Measurements from ENCODE around the gene SUCLA2. TPM values are rescaled to one million over a fixed set of nuclear protein-coding genes. Genes with fewer than 3 reads are reported as not detected.

SUCLA2 gene
- total and polyA plus RNA-seq, 9 donors: 50.8 to 70.9 (median 64.4) TPM

DNA sequence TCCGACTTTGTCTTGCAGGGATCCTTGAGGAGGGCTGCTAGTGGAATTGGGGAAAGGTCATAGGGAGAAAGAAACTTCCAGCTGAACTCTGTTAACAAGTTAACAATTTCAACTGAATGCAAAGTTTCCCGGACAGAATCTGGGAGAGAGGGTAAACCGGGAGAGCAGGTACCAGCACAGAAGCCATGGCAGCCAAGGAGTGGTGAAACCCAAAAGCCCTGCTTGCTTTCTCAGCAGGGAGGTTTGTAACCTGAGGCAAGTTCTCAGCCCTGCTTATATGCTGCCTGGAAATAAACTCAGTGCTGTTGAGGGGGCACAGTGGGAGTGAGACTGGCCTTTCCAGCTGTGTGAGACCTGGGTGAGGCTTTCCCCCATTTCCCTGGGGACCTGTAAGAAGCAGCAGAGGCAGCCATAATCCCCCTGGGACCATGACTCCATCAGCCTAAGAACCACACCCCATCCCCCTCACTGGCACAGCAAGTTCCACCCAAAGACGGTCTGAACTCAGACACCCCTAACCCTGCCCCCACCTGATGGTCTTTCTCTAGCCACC is 84.0 kb downstream of the SUCLA2 start:
- no peaks in the 10 kb centered on the region for H3K4me1 ChIP-seq (ENCODE audit: control insufficient read depth, insufficient read depth, low read length)
- H3K27me3 ChIP-seq (ENCODE audit: control insufficient read depth, insufficient read depth, low read length): no peaks in the 10 kb centered on the region
- no peak overlapping the region for H3K27ac ChIP-seq (ENCODE audit: low read length)
- H3K4me3 ChIP-seq (ENCODE audit: low read length): no peak overlapping the region
- peaks cover 4% of the 10 kb centered on the region for H3K9me3 ChIP-seq (replicated peaks; ENCODE audit: control insufficient read depth, low read depth, low read length)
- 95% methylated on average over 4 of the region's 4 CpGs for WGBS (ENCODE audit: insufficient coverage)
- no peak for DNase-seq
- no peaks in the 10 kb centered on the region for H3K36me3 ChIP-seq (ENCODE audit: control insufficient read depth, insufficient read depth, low read length)

DNA sequence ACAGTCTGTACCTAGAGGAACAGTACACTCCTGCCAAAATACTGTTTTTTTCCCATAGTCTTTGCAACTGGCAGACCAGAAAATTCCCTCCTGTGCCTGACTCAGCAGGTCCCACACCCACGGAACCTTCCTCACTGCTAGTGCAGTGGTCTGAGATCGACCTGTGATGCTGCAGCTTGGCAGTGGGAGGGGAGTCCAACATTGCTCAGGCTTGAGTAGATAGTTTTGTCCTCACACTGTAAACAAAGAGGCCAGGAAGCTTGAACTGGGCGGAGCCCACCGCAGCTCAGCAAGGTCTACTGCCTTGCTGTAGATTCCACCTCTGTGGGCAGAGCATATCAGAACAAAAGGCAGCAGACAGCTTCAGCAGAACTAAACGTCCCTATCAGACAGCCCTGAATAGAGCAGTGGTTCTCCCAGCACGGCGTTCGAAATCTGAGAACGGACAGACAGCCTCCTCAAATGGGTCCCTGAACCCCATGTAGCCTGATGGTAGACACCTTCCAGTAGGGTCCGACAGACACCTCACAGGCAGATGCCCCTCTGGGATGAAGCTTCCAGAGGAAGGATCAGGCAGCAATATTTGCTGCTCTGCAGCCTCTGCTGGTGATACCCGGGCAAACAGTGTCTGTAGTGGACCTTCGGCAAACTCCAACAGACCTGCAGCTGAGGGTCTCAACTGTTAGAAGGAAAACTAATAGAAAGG is 92.7 kb downstream of the SUCLA2 start:
- no peak for DNase-seq
- H3K27me3 ChIP-seq (ENCODE audit: control insufficient read depth, insufficient read depth, low read length): no peaks in the 10 kb centered on the region
- H3K9me3 ChIP-seq (replicated peaks; ENCODE audit: control insufficient read depth, low read depth, low read length): no peaks in the 10 kb centered on the region
- H3K36me3 ChIP-seq (ENCODE audit: control insufficient read depth, insufficient read depth, low read length): no peaks in the 10 kb centered on the region
- WGBS (ENCODE audit: insufficient coverage): 93% methylated on average over 9 of the region's 12 CpGs
- H3K4me3 ChIP-seq (ENCODE audit: low read length): no peak overlapping the region
- no peak overlapping the region for H3K27ac ChIP-seq (ENCODE audit: low read length)
- no peaks in the 10 kb centered on the region for H3K4me1 ChIP-seq (ENCODE audit: control insufficient read depth, insufficient read depth, low read length)

GRCh38 chr13:47904891-47905290 is 96.2 kb downstream of the SUCLA2 start:
- no peaks in the 10 kb centered on the region for H3K27me3 ChIP-seq (ENCODE audit: control insufficient read depth, insufficient read depth, low read length)

GRCh38 chr13:47904241-47904640 is 96.8 kb downstream of the SUCLA2 start:
- Histone ChIP-seq H3K4me1 (ENCODE audit: control insufficient read depth, insufficient read depth, low read length) (no peaks in the 10 kb centered on the region), H3K36me3 (ENCODE audit: control insufficient read depth, insufficient read depth, low read length) (no peaks in the 10 kb centered on the region), H3K27me3 (ENCODE audit: control insufficient read depth, insufficient read depth, low read length) (no peaks in the 10 kb centered on the region), H3K9me3 (replicated peaks; ENCODE audit: control insufficient read depth, low read depth, low read length) (no peaks in the 10 kb centered on the region), H3K4me3 (ENCODE audit: low read length) (no peak overlapping the region), H3K27ac (ENCODE audit: low read length) (no peak overlapping the region)
- no peak for DNase-seq
- WGBS (ENCODE audit: insufficient coverage): 87% methylated on average over 8 of the region's 13 CpGs

More at GRCh38 chr13:47904891-47905290, 96.2 kb downstream of the SUCLA2 start:
- no peak for DNase-seq
- WGBS (ENCODE audit: insufficient coverage): no CpG with 5 or more reads among the region's 1 CpG
- no peak overlapping the region for H3K27ac ChIP-seq (ENCODE audit: low read length)
- H3K9me3 ChIP-seq (replicated peaks; ENCODE audit: control insufficient read depth, low read depth, low read length): no peaks in the 10 kb centered on the region
- H3K36me3 ChIP-seq (ENCODE audit: control insufficient read depth, insufficient read depth, low read length): no peaks in the 10 kb centered on the region
- H3K4me1 ChIP-seq (ENCODE audit: control insufficient read depth, insufficient read depth, low read length): no peaks in the 10 kb centered on the region
- no peak overlapping the region for H3K4me3 ChIP-seq (ENCODE audit: low read length)

DNA sequence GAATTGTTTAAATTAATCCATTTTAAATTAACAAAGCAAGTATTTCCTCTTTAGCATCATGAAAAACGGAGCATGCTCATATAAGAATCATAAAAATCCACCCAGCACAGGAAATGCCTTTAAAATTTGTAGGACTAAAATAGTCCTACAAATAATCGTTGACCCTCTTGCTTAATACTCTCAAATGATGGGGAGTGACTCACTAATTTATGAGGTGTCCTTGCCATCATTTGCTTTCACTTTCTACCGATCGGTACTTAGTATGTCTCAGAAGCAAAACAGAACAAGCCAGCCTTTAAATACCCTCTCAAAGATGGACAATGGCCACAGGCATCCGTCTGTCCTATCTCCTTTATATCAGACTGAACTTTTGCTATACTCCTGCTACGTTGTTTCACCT is 97.2 kb downstream of the SUCLA2 start:
- no peaks in the 10 kb centered on the region for H3K4me1 ChIP-seq (ENCODE audit: control insufficient read depth, insufficient read depth, low read length)
- no peaks in the 10 kb centered on the region for H3K27me3 ChIP-seq (ENCODE audit: control insufficient read depth, insufficient read depth, low read length)
- no peaks in the 10 kb centered on the region for H3K9me3 ChIP-seq (replicated peaks; ENCODE audit: control insufficient read depth, low read depth, low read length)
- H3K36me3 ChIP-seq (ENCODE audit: control insufficient read depth, insufficient read depth, low read length): no peaks in the 10 kb centered on the region
- WGBS (ENCODE audit: insufficient coverage): 93% methylated on average over 4 of the region's 6 CpGs
- H3K27ac ChIP-seq (ENCODE audit: low read length): no peak overlapping the region
- no peak overlapping the region for H3K4me3 ChIP-seq (ENCODE audit: low read length)
- DNase-seq: no peak

GRCh38 chr13:47901441-47901840 is 99.6 kb downstream of the SUCLA2 start:
- H3K27ac ChIP-seq (ENCODE audit: low read length): no peak overlapping the region
- no peaks in the 10 kb centered on the region for H3K9me3 ChIP-seq (replicated peaks; ENCODE audit: control insufficient read depth, low read depth, low read length)
- H3K36me3 ChIP-seq (ENCODE audit: control insufficient read depth, insufficient read depth, low read length): no peaks in the 10 kb centered on the region
- WGBS (ENCODE audit: insufficient coverage): no CpG with 5 or more reads among the region's 3 CpGs
- no peaks in the 10 kb centered on the region for H3K27me3 ChIP-seq (ENCODE audit: control insufficient read depth, insufficient read depth, low read length)
- H3K4me3 ChIP-seq (ENCODE audit: low read length): no peak overlapping the region
- no peak for DNase-seq
- H3K4me1 ChIP-seq (ENCODE audit: control insufficient read depth, insufficient read depth, low read length): no peaks in the 10 kb centered on the region

DNA sequence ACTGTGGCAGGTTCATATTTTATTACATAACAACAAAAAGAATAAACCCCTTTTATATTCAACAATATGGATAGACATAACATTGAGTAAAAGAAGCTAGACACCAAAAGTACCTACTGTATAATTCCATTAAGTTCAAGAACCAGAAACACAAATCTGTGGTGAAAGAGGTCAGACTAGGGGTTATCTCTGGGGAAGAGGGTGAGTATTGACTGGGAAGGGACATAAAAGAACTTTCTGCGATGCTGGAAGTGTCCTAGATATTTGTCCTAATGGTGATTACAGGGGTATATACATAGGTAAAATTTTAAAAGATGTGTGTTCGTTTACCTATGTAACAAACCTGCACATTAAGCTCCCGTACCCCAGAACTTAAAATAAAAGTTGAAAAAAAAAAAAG is 103.0 kb downstream of the SUCLA2 start:
- Histone ChIP-seq H3K4me1 (ENCODE audit: control insufficient read depth, insufficient read depth, low read length) (no peaks in the 10 kb centered on the region), H3K27me3 (ENCODE audit: control insufficient read depth, insufficient read depth, low read length) (no peaks in the 10 kb centered on the region), H3K4me3 (ENCODE audit: low read length) (no peak overlapping the region), H3K9me3 (replicated peaks; ENCODE audit: control insufficient read depth, low read depth, low read length) (no peaks in the 10 kb centered on the region), H3K36me3 (ENCODE audit: control insufficient read depth, insufficient read depth, low read length) (no peaks in the 10 kb centered on the region), H3K27ac (ENCODE audit: low read length) (no peak overlapping the region)
- WGBS (ENCODE audit: insufficient coverage): no CpG with 5 or more reads among the region's 3 CpGs
- DNase-seq: no peak

DNA sequence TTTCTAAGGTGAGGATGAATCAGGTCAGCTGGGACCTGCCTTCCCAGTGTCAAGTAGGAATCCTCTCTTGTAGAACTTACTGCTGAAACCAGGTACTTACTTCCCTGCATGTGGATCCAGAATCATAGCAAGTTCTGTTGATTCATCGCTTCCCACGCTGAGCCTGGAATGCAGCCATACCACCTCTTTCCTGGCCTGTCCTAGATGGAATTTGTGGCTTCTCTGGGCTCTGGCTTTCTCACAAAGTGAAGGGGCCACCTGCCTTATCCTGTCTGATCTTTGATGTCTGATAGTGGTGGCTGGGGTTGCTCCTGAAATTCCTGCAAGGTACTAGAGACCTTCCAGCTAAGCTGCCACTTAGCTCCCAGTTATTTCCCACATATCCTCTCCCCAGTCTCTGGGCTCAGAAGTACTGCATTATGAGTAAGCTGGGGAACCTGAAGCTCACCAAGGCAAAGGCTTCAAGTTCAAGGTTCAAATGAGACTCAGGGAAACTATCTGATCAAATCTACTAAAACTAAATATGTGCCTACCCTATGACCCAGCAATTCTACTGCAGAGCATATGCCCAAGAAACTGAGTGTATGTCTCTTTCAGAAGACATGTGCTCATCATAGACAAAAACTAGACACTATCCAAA is 103.5 kb downstream of the SUCLA2 start:
- DNase-seq: no peak
- no peaks in the 10 kb centered on the region for H3K36me3 ChIP-seq (ENCODE audit: control insufficient read depth, insufficient read depth, low read length)
- no peak overlapping the region for H3K27ac ChIP-seq (ENCODE audit: low read length)
- H3K9me3 ChIP-seq (replicated peaks; ENCODE audit: control insufficient read depth, low read depth, low read length): no peaks in the 10 kb centered on the region
- WGBS (ENCODE audit: insufficient coverage): 69% methylated on average over 2 of the region's 2 CpGs
- no peak overlapping the region for H3K4me3 ChIP-seq (ENCODE audit: low read length)
- no peaks in the 10 kb centered on the region for H3K27me3 ChIP-seq (ENCODE audit: control insufficient read depth, insufficient read depth, low read length)
- H3K4me1 ChIP-seq (ENCODE audit: control insufficient read depth, insufficient read depth, low read length): no peaks in the 10 kb centered on the region

- Histone ChIP-seq H3K4me1 (ENCODE audit: control insufficient read depth, insufficient read depth, low read length) (no peaks in the 10 kb centered on the region), H3K9me3 (replicated peaks; ENCODE audit: control insufficient read depth, low read depth, low read length) (no peaks in the 10 kb centered on the region), H3K4me3 (ENCODE audit: low read length) (no peak overlapping the region), H3K27me3 (ENCODE audit: control insufficient read depth, insufficient read depth, low read length) (no peaks in the 10 kb centered on the region), H3K27ac (ENCODE audit: low read length) (no peak overlapping the region), H3K36me3 (ENCODE audit: control insufficient read depth, insufficient read depth, low read length) (no peaks in the 10 kb centered on the region)
- DNase-seq: no peak
- WGBS (ENCODE audit: insufficient coverage): no CpG with 5 or more reads among the region's 2 CpGs
Observed at GRCh38 chr13:47896546-47896945, 104.5 kb downstream of the SUCLA2 start.

GRCh38 chr13:47896111-47896510 is 105.0 kb downstream of the SUCLA2 start:
- DNase-seq: no peak
- Histone ChIP-seq H3K27ac (ENCODE audit: low read length) (no peak overlapping the region), H3K27me3 (ENCODE audit: control insufficient read depth, insufficient read depth, low read length) (no peaks in the 10 kb centered on the region), H3K4me1 (ENCODE audit: control insufficient read depth, insufficient read depth, low read length) (no peaks in the 10 kb centered on the region), H3K9me3 (replicated peaks; ENCODE audit: control insufficient read depth, low read depth, low read length) (no peaks in the 10 kb centered on the region), H3K36me3 (ENCODE audit: control insufficient read depth, insufficient read depth, low read length) (no peaks in the 10 kb centered on the region), H3K4me3 (ENCODE audit: low read length) (no peak overlapping the region)
- WGBS (ENCODE audit: insufficient coverage): 89% methylated on average over 3 of the region's 5 CpGs
